HG03066 (cell line): ENCODE results near the gene FAM228B.
"Not testable (repeated sequence)": the region's sequence is repeated elsewhere in the genome, so short reads cannot be mapped to it uniquely, and the experiment has no call there.

Experiments used
- ATAC-seq: cut with Tn5 transposase; IDR thresholded peaks from one replicate; pipeline ENCODE4 v1.9.1; 2021; ENCODE audit warnings: low read depth; ENCODE audit not compliant: unreplicated experiment

The FAM228B gene

DNA sequence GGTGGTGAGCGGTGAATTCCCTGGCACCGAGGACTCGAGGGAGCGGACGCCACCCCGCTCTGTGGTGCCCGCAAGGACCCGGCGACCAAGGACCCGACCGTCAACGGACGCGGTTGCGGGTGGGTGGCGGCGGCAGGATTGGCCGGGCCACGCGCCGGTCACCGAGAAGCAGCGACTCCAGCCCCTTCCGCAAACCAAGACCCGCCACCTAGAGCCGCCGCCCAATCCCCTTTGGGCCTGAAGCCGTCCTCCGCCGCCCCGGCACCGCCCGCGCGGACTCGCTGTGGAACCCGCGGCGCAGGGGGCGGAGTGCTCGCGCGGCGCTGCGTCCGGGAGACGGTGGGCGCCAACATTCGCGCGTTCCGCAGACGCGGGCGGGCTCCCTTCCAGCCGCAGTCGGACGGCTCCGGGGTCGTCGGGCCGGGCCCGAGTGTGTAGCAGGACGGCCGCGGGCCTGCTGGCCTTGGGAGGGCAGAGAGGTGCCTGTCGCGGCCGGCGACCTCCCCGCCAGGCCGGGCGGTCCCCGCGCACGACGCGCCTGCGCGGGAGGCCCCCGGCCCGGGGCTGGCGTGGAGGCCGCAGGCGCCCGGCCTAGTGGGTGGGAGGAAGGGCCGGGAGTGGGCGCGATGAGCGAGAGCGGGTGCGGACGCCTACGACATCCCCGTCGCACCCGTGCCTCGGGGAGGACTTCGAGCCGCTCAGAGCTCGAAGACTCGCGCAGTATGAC lies at the start of gene FAM228B, which contains the start of gene PFN4:
Gene FAM228B, plus strand, starts transcription at position 275 of the 727 bp plus-strand sequence. CDS start 893 bp downstream, outside the sequence.
Gene PFN4, minus strand, starts transcription at position 140 of the 727 bp plus-strand sequence. CDS start 799 bp downstream, outside the sequence.
- ATAC-seq, result peak; percentile 94

- no peak for ATAC-seq
These were observed 49.5 kb upstream of the FAM228B start for GRCh38 chr2:24073816-24074215.

DNA sequence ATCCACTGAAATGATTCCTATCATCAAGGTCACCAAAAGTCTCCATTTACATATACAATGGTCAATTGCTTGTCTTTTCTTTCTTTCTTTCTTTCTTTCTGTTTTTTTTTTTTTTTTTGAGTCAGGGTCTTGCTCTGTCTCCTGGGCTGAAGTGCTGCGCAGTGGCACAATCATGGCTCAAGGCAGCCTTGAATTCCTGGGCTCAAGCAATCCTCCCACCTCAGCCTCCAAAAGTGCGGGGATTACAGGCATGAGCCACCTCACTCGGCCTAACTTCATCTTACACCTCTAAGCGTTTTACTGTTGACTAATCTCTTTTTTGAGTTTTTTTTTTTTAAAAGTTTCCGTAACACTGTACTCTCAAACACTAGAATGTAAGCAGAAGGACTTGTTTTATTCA lies 48.0 kb upstream of the FAM228B start:
- ATAC-seq, result no peak

GRCh38 chr2:24075915-24076848 lies 47.1 kb upstream of the FAM228B start, which contains the start of gene SF3B6:
TSS of gene SF3B6 (minus strand) at chr2:24076326. CDS start at chr2:24076229, 97 bp downstream.
- peak; percentile 95 for ATAC-seq

DNA sequence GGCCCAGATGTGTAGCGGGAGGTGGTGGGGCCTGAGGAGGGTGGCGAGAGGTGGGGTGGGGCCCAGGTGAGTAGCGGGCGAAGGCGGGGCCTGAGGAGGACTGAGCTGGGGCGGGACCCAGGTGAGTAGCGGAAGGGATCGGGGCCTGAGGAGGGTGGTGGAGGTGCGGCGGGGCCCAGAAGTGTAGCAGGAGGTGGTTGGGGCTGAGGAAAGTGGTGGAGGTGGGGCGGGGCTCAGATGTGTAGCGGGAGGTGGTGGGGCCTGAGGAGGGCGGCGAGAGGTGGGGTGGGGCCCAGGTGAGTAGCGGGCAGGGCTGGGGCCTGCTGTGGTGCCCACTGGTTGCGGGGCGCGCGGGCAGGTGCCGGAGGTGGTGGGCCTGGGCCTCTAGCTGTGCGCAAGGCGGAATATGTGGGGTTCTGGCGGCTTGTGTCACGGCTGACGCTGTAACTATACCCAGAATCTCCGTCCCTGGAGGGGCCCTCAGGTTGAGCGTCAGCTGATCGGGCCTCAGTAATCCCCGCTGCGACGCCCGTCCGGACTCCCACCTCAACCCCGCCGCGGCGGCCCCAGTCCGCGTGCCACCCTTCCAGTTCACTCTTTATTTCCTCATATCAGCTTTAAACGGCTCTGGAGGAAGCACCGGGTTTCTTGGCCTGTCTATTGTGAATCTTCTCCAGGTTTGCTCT lies 46.3 kb upstream of the FAM228B start:
- peak; percentile 7 for ATAC-seq

DNA sequence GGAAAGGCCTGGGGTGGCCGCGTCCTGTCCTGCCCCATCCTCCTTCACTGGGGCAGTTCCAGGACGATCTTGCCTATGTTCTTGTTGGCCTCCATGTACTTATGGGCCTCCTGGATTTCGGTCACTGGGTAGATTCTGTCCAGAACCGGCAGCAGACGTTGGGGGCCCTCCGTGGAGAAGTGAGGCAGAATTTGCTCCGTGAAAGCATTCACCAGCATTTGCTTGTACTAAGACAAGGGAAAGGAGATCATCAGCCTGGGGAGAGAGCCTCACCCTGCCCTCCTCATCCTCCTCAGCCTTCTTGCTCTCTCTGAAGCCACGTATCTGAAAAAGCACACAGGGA lies 45.8 kb upstream of the FAM228B start:
- no peak for ATAC-seq

DNA sequence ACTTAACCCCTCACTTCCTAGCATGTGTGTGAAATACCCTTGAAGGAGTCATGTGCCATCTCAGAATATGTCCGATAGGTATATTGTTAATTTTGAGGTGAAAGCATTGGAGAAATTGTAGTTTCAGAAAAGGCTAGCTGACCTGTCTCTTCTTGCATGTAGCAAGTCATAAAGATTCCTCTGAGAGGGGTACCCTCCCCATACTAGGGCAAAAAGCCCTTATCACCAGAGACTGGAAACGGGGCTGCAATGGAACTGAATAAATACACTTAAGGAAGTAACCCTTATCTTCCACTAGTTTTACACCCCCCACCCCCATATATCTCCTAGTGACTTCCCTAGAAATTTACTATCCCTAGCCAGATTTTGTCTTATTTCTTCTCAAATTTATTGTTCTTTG lies 45.4 kb upstream of the FAM228B start:
- ATAC-seq, result no peak

GRCh38 chr2:24080701-24081100 lies 42.6 kb upstream of the FAM228B start:
- ATAC-seq, result no peak

GRCh38 chr2:24082787-24083566 lies 40.3 kb upstream of the FAM228B start:
- ATAC-seq, result no peak

GRCh38 chr2:24083567-24084385 lies 39.5 kb upstream of the FAM228B start:
- ATAC-seq, result peak; percentile 77

- peak; percentile 74 for ATAC-seq
These were observed 38.7 kb upstream of the FAM228B start, which contains the start of gene TP53I3 for GRCh38 chr2:24084386-24085199. TSS of gene TP53I3 (minus strand) at chr2:24084834. CDS start at chr2:24084326, 508 bp downstream.

- no peak for ATAC-seq
These were observed 38.1 kb upstream of the FAM228B start for GRCh38 chr2:24085200-24085489.

- ATAC-seq, result no peak
These were observed 37.0 kb upstream of the FAM228B start for GRCh38 chr2:24086241-24086640.

- ATAC-seq, result no peak
These were observed 36.2 kb upstream of the FAM228B start for GRCh38 chr2:24087032-24087431.

- no peak for ATAC-seq
These were observed 34.4 kb upstream of the FAM228B start for GRCh38 chr2:24088821-24089359.

DNA sequence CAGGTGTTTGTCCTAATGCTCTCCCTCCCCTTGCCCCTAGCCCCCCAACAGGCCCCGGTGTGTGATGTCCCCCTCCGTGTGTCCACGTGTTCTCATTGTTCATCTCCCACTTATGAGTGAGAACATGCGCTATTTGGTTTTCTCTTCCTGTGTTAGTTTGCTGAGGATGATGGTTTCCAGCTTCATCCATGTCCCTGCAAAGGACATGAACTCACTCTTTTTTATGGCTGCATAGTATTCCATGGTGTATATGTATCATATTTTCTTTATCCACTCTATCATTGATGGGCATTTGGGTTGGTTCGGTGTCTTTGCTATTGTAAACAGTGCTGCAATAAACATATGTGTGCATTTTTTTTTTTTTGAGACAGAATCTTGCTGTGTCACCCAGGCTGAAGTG lies 30.0 kb upstream of the FAM228B start:
- ATAC-seq, result not testable (repeated sequence)

- ATAC-seq, result not testable (repeated sequence)
These were observed 28.0 kb upstream of the FAM228B start for GRCh38 chr2:24095171-24095677.

- ATAC-seq, result not testable (repeated sequence)
These were observed 22.5 kb upstream of the FAM228B start for GRCh38 chr2:24100732-24101131.
